CD1c-positive myeloid dendritic cell (primary cell): ENCODE measurements around the gene CDKN2B-AS1.

Experiments
- DNase-seq: peaks from one replicate; pipeline ENCODE4 v3.0.0-alpha.2; 2016; ENCODE audit errors: extremely low spot score

Gene CDKN2B-AS1

GRCh38 chr9:22084336-22085035 is 89.9 kb downstream of the CDKN2B-AS1 start:
- no peak for DNase-seq

- no peak for DNase-seq
Measured at GRCh38 chr9:22088053-22088716, 93.6 kb downstream of the CDKN2B-AS1 start.

GRCh38 chr9:22088717-22089061 is 94.1 kb downstream of the CDKN2B-AS1 start:
- no peak for DNase-seq

- no peak for DNase-seq
Measured at GRCh38 chr9:22097707-22098106, 103.1 kb downstream of the CDKN2B-AS1 start.

GRCh38 chr9:22098643-22099332 is 104.2 kb downstream of the CDKN2B-AS1 start:
- no peak for DNase-seq

GRCh38 chr9:22100626-22101025 is 106.0 kb downstream of the CDKN2B-AS1 start:
- no peak for DNase-seq

- no peak for DNase-seq
Measured at GRCh38 chr9:22102146-22103053, 107.8 kb downstream of the CDKN2B-AS1 start.

- DNase-seq = no peak
Measured at GRCh38 chr9:22103685-22104575, 109.3 kb downstream of the CDKN2B-AS1 start.

GRCh38 chr9:22105005-22105722 is 110.6 kb downstream of the CDKN2B-AS1 start:
- no peak for DNase-seq

GRCh38 chr9:22107202-22108045 is 112.8 kb downstream of the CDKN2B-AS1 start:
- DNase-seq = no peak

- no peak for DNase-seq
Measured at GRCh38 chr9:22108581-22109370, 114.2 kb downstream of the CDKN2B-AS1 start.

GRCh38 chr9:22111176-22111953 is 116.8 kb downstream of the CDKN2B-AS1 start:
- no peak for DNase-seq

- no peak for DNase-seq
Measured at GRCh38 chr9:22111954-22112247, 117.3 kb downstream of the CDKN2B-AS1 start.

GRCh38 chr9:22112870-22113821 is 118.6 kb downstream of the CDKN2B-AS1 start:
- no peak for DNase-seq

GRCh38 chr9:22114956-22115355 is 120.4 kb downstream of the CDKN2B-AS1 start:
- DNase-seq = no peak

GRCh38 chr9:22116758-22117157 is 122.2 kb downstream of the CDKN2B-AS1 start:
- DNase-seq = no peak
